HL-60 (cell line): ENCODE measurements around the gene CXXC5.
"Not testable (repeated sequence)": the region's sequence is repeated elsewhere in the genome, so short reads cannot be mapped to it uniquely, and the experiment has no call there.

ENCODE experiments used
- DNase-seq, 2 experiments: peaks; one replicate each; pipeline ENCODE4 v3.0.0-alpha.2; 2010 to 2020; ENCODE audit warnings: low read depth in 1 of 2, low spot score in 1 of 2
- H3K27ac ChIP-seq: fragments of 250-450 bp; sonication (Bioruptor Pico); replicated peaks from 2 replicates; pipeline ENCODE4 v1.5.1; 2020; ENCODE audit warnings: mild to moderate bottlenecking, moderate library complexity
- H3K27me3 ChIP-seq: fragments of 250-450 bp; sonication (Bioruptor Pico); 2 replicates; pipeline ENCODE4 v1.5.1; 2021; ENCODE audit warnings: mild to moderate bottlenecking, moderate library complexity; ENCODE audit not compliant: insufficient read depth, poor library complexity, severe bottlenecking
- H3K4me3 ChIP-seq: replicated peaks from 2 replicates; pipeline ENCODE4 v1.5.1; 2011; ENCODE audit warnings: mild to moderate bottlenecking, control low read depth, low read length; ENCODE audit not compliant: insufficient read depth
- CTCF ChIP-seq: IDR thresholded peaks from one replicate; pipeline ENCODE4 v1.5.1; 2011; ENCODE audit warnings: low read length, control low read depth, inconsistent platforms; ENCODE audit not compliant: insufficient read depth
- GABPA ChIP-seq: IDR thresholded peaks from 2 replicates; pipeline ENCODE4 v1.6.1; 2012; ENCODE audit warnings: low read depth
- POLR2AphosphoS5 ChIP-seq: IDR thresholded peaks from 2 replicates; pipeline ENCODE4 v1.6.1; 2012; ENCODE audit warnings: low read depth
- SPI1 ChIP-seq: IDR thresholded peaks from 2 replicates; pipeline ENCODE4 v1.6.1; 2012; ENCODE audit warnings: low read depth, mild to moderate bottlenecking, borderline replicate concordance
- long read RNA-seq: library from polyadenylated mRNA; unstranded; transcript quantifications from one replicate; pipeline ENCODE4 v2.0.0, GENCODE V29; 2020
- TF ChIP-seq, protein P1 (sequence below): IDR thresholded peaks from 2 replicates; pipeline ENCODE4 v1.6.1; 2012; ENCODE audit warnings: low read depth; ENCODE audit not compliant: insufficient replicate concordance

Gene CXXC5
- long read RNA-seq, transcript CXXC5-211 (3 exons, 1,892 nt), result major isoform, 53 of 76 reads
- long read RNA-seq, transcript CXXC5-201 (3 exons, 2,658 nt), result minor isoform, 9 of 76 reads
- long read RNA-seq, partial matches to known transcripts, result 6 of 76 reads
- long read RNA-seq, other reads (novel, unspliced or antisense), result 7 of 76 reads

DNA sequence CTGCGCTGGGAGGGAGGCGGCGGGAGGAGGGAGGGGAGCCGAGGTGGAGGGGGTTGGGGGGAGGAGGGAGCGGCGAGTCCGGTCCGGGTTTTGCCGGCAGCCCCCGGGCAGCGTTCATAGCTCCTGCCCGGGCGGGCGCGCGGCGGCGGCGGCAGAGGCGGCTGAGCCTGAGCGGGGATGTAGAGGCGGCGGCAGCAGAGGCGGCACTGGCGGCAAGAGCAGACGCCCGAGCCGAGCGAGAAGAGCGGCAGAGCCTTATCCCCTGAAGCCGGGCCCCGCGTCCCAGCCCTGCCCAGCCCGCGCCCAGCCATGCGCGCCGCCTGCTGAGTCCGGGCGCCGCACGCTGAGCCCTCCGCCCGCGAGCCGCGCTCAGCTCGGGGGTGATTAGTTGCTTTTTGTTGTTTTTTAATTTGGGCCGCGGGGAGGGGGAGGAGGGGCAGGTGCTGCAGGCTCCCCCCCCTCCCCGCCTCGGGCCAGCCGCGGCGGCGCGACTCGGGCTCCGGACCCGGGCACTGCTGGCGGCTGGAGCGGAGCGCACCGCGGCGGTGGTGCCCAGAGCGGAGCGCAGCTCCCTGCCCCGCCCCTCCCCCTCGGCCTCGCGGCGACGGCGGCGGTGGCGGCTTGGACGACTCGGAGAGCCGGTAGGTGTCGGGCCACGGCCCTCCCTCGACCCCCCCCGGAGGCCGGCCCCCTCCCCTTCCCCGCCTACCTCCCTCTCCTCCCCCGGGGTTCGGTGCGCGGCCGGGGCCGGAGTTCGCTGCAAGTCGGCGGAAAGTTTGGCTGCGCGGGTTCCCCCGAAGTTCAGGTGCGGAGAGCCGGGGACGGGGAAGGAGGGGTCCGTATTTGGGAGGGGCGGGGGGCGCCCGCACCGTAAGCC is at the start of gene CXXC5:
Gene CXXC5 (plus strand): TSS at position 145 of the 877 bp plus-strand sequence. CDS start 32,175 bp downstream, outside the sequence.
- Histone ChIP-seq H3K27ac (peak within 1 kb of the TSS; percentile 92), H3K27me3 (no peaks in the 10 kb centered on the region), H3K4me3 (peak within 1 kb of the TSS; percentile 63)
- DNase-seq, result peak in 1 of 2 experiments; percentile 60
- TF ChIP-seq SPI1 (no peak), POLR2AphosphoS5 (no peak; the same call in 1 of the 2 replicates), CTCF (no peak), GABPA (no peak)
- TF ChIP-seq, protein P1, sequence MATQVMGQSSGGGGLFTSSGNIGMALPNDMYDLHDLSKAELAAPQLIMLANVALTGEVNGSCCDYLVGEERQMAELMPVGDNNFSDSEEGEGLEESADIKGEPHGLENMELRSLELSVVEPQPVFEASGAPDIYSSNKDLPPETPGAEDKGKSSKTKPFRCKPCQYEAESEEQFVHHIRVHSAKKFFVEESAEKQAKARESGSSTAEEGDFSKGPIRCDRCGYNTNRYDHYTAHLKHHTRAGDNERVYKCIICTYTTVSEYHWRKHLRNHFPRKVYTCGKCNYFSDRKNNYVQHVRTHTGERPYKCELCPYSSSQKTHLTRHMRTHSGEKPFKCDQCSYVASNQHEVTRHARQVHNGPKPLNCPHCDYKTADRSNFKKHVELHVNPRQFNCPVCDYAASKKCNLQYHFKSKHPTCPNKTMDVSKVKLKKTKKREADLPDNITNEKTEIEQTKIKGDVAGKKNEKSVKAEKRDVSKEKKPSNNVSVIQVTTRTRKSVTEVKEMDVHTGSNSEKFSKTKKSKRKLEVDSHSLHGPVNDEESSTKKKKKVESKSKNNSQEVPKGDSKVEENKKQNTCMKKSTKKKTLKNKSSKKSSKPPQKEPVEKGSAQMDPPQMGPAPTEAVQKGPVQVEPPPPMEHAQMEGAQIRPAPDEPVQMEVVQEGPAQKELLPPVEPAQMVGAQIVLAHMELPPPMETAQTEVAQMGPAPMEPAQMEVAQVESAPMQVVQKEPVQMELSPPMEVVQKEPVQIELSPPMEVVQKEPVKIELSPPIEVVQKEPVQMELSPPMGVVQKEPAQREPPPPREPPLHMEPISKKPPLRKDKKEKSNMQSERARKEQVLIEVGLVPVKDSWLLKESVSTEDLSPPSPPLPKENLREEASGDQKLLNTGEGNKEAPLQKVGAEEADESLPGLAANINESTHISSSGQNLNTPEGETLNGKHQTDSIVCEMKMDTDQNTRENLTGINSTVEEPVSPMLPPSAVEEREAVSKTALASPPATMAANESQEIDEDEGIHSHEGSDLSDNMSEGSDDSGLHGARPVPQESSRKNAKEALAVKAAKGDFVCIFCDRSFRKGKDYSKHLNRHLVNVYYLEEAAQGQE, result no peak

GRCh38 chr5:139598601-139598965 is 49.6 kb upstream of the CXXC5 start:
- not testable (repeated sequence) for DNase-seq, H3K4me3 ChIP-seq, H3K27ac ChIP-seq, H3K27me3 ChIP-seq

DNA sequence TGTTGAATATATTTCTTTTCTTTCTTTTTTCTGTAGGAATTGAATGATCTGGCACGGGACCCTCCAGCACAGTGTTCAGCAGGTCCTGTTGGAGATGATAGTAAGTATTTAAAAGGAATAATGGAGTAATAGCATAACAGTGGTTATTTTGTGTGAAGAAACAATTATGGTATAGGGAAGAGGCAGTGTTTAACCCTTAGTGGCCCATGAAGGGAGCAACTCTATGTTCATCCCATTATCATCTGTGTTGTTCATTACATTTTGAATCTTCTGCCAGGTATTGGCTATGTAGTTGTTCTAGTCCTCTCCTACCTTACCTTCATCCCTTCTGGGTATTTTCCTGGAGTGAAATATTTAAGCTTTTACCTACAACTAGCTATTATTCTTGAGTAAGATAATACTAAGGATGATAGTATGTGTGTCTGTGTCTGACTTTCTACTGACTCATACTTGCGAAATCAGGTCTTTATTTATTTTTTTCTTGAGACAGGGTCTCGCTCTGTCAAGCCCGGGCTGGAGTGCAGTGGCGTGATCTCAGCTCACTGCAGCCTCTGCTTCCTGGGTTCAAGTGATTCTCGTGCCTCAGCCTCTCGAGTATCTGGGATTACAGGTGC is 47.7 kb upstream of the CXXC5 start:
- H3K27ac ChIP-seq, result no peak overlapping the region
- TF ChIP-seq SPI1 (no peak), CTCF (no peak), POLR2AphosphoS5 (no peak), GABPA (no peak)
- TF ChIP-seq, protein P1, result no peak
- no peak for DNase-seq
- no peak overlapping the region for H3K4me3 ChIP-seq
- no peaks in the 10 kb centered on the region for H3K27me3 ChIP-seq

DNA sequence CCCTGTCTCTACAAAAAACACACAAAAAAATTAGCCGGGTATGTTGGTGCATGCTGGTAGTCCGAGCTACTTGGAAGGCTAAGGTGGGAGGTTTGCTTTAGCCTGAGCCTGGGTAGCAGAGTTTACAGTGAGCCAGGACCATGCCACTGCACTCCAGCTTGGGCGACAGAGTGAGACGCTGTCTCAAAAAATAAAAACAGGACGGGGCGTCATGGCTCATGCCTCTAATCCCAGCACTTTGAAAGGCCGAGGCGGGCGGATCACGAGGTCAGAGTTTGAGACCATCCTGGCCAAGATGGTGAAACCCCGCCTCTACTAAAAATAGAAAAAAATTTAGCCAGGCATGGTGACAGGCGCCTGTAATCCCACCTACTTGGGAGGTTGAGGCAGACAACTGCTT is 46.7 kb upstream of the CXXC5 start:
- no peaks in the 10 kb centered on the region for H3K27me3 ChIP-seq
- H3K4me3 ChIP-seq, result no peak overlapping the region
- TF ChIP-seq POLR2AphosphoS5 (no peak), GABPA (no peak)
- TF ChIP-seq, protein P1, result no peak
- no peak overlapping the region for H3K27ac ChIP-seq
- no peak for DNase-seq

DNA sequence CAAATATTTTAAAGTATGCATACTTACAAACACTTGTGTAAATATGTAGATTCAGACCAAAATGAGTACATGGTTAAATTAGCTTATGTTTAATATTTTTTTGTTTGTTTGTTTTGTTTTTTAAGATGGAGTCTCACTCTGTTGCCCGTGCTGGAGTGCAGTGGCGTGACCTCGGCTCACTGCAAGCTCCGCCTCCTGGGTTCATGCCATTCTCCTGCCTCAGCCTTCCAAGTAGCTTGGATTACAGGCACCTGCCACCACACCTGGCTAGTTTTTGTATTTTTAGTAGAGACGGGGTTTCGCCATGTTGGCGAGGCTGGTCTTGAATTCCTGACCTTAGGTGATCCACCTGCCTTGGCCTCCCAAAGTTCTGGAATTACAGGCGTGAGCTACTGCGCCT is 46.2 kb upstream of the CXXC5 start:
- H3K4me3 ChIP-seq, DNase-seq, H3K27me3 ChIP-seq, H3K27ac ChIP-seq: not testable (repeated sequence)
